Activated CD8-positive, alpha-beta memory T cell treated with anti-CD3 and anti-CD28 coated beads for 4 hours (primary cell): ENCODE data around the gene LCN12.

Source experiments
- DNase-seq, 2 donors: peaks; one replicate each; pipeline ENCODE4 v3.0.0-alpha.2; 2020; ENCODE audit warnings: low read depth in 2 of 2

LCN12 gene

GRCh38 chr9:136973618-136974617 lies 21.8 kb downstream of the LCN12 start:
- DNase-seq: no peak

- no peak for DNase-seq
Observed at GRCh38 chr9:136974817-136975535, 22.9 kb downstream of the LCN12 start.

GRCh38 chr9:136975644-136976043 lies 23.6 kb downstream of the LCN12 start:
- DNase-seq: no peak

- DNase-seq: no peak
Observed at GRCh38 chr9:136977223-136977622, 25.1 kb downstream of the LCN12 start, which contains the start of gene PTGDS. TSS of gene PTGDS (plus strand) at chr9:136977504. CDS start at chr9:136977579, 75 bp downstream.

- no peak for DNase-seq
Observed at GRCh38 chr9:136977649-136978072, 25.6 kb downstream of the LCN12 start.

GRCh38 chr9:136978073-136978864 lies 26.2 kb downstream of the LCN12 start:
- peak; percentile 43 to 62 for DNase-seq

GRCh38 chr9:136978865-136979544 lies 26.9 kb downstream of the LCN12 start:
- DNase-seq: no peak

- no peak for DNase-seq
Observed at GRCh38 chr9:136979769-136980587, 27.9 kb downstream of the LCN12 start.

GRCh38 chr9:136980669-136981478 lies 28.8 kb downstream of the LCN12 start:
- DNase-seq: no peak

GRCh38 chr9:136981588-136982231 lies 29.6 kb downstream of the LCN12 start:
- no peak for DNase-seq

GRCh38 chr9:136982232-136983051 lies 30.4 kb downstream of the LCN12 start, which contains the start of gene LCNL1:
TSS of gene LCNL1 (plus strand) at chr9:136982993. CDS start at chr9:136983587, 594 bp downstream.
- no peak for DNase-seq

- no peak for DNase-seq
Observed at GRCh38 chr9:136983167-136983566, 31.1 kb downstream of the LCN12 start.

GRCh38 chr9:136983656-136984314 lies 31.7 kb downstream of the LCN12 start:
- no peak for DNase-seq

- no peak for DNase-seq
Observed at GRCh38 chr9:136984464-136985026, 32.5 kb downstream of the LCN12 start.

GRCh38 chr9:136985027-136985602 lies 33.0 kb downstream of the LCN12 start:
- DNase-seq: no peak

- no peak for DNase-seq
Observed at GRCh38 chr9:136985853-136986252, 33.8 kb downstream of the LCN12 start.

- DNase-seq: no peak
Observed at GRCh38 chr9:136988872-136989271, 36.8 kb downstream of the LCN12 start.
